SK-N-SH treated with all-trans-retinoic acid at 6 μM for 48 hours (cell line): Measurements from ENCODE around the gene MOK.
"Not testable (repeated sequence)": the region's sequence is repeated elsewhere in the genome, so short reads cannot be mapped to it uniquely, and the experiment has no call there.

ENCODE experiments used
- ATAC-seq: fragments of 200-7000 bp; cut with Tn5 transposase; 3 replicates; pipeline ENCODE4 v1.9.1; 2020; ENCODE audit warnings: mild to moderate bottlenecking, moderate library complexity
- ARNTL ChIP-seq: fragments of 450-650 bp; formaldehyde crosslinking; IDR thresholded peaks from 2 replicates; pipeline ENCODE4 v1.5.0; 2020; ENCODE audit warnings: low read depth, mild to moderate bottlenecking, moderate library complexity, borderline replicate concordance
- BACH2 ChIP-seq: fragments of 250-450 bp; sonication (Bioruptor Pico); IDR thresholded peaks from 2 replicates; pipeline ENCODE4 v1.9.0; 2021; ENCODE audit warnings: mild to moderate bottlenecking, borderline replicate concordance
- CREB5 ChIP-seq: fragments of 250-450 bp; sonication (Bioruptor Pico); IDR thresholded peaks from 2 replicates; pipeline ENCODE4 v1.5.1; 2020; ENCODE audit warnings: low read depth, mild to moderate bottlenecking, moderate library complexity
- CSRNP3 ChIP-seq: fragments of 250-450 bp; sonication (Bioruptor Pico); IDR thresholded peaks from 2 replicates; pipeline ENCODE4 v1.5.1; 2021; ENCODE audit warnings: mild to moderate bottlenecking, moderate library complexity
- ESRRG ChIP-seq: fragments of 250-450 bp; sonication (Bioruptor Pico); IDR thresholded peaks from 2 replicates; pipeline ENCODE4 v1.6.1; 2021; ENCODE audit warnings: mild to moderate bottlenecking
- GLIS3 ChIP-seq: fragments of 250-450 bp; sonication (Bioruptor Pico); IDR thresholded peaks from 2 replicates; pipeline ENCODE4 v1.5.0; 2020; ENCODE audit warnings: mild to moderate bottlenecking, moderate library complexity
- ISL1 ChIP-seq: fragments of 250-450 bp; sonication (Bioruptor Pico); IDR thresholded peaks from 2 replicates; pipeline ENCODE4 v2.1.2; 2022; ENCODE audit warnings: mild to moderate bottlenecking, moderate library complexity
- PATZ1 ChIP-seq: fragments of 250-450 bp; sonication (Bioruptor Pico); IDR thresholded peaks from 2 replicates; pipeline ENCODE4 v1.8.0; 2020; ENCODE audit warnings: mild to moderate bottlenecking, moderate library complexity, borderline replicate concordance
- POU6F1 ChIP-seq: fragments of 250-450 bp; sonication (Bioruptor Pico); IDR thresholded peaks from 2 replicates; pipeline ENCODE4 v1.8.0; 2021; ENCODE audit warnings: low read depth, mild to moderate bottlenecking, moderate library complexity, borderline replicate concordance
- RARB ChIP-seq: fragments of 250-450 bp; sonication (Bioruptor Pico); IDR thresholded peaks from 2 replicates; pipeline ENCODE4 v1.8.0; 2021; ENCODE audit warnings: mild to moderate bottlenecking, moderate library complexity
- SNAI2 ChIP-seq: fragments of 250-450 bp; sonication (Bioruptor Pico); IDR thresholded peaks from 2 replicates; pipeline ENCODE4 v1.5.0; 2020; ENCODE audit warnings: mild to moderate bottlenecking, moderate library complexity
- TOX ChIP-seq: fragments of 250-450 bp; sonication (Bioruptor Pico); IDR thresholded peaks from 2 replicates; pipeline ENCODE4 v1.8.0; 2021; ENCODE audit warnings: mild to moderate bottlenecking, moderate library complexity, borderline replicate concordance
- ZC3H10 ChIP-seq: fragments of 250-450 bp; sonication (Bioruptor Pico); IDR thresholded peaks from 2 replicates; pipeline ENCODE4 v1.5.1; 2021; ENCODE audit warnings: mild to moderate bottlenecking, moderate library complexity
- ZFP3 ChIP-seq: fragments of 250-450 bp; sonication (Bioruptor Pico); IDR thresholded peaks from 2 replicates; pipeline ENCODE4 v1.5.0; 2020; ENCODE audit warnings: mild to moderate bottlenecking, moderate library complexity
- ZFP30 ChIP-seq: fragments of 450-650 bp; formaldehyde crosslinking; IDR thresholded peaks from 2 replicates; pipeline ENCODE4 v1.5.0; 2022; ENCODE audit warnings: mild to moderate bottlenecking, moderate library complexity
- ZNF565 ChIP-seq: fragments of 450-650 bp; formaldehyde crosslinking; conservative IDR thresholded peaks from 2 replicates; pipeline ENCODE4 v1.5.0; 2020; ENCODE audit warnings: low read depth, mild to moderate bottlenecking, moderate library complexity
- ZNF70 ChIP-seq: fragments of 450-650 bp; formaldehyde crosslinking; IDR thresholded peaks from 2 replicates; pipeline ENCODE4 v1.5.0; 2020; ENCODE audit warnings: mild to moderate bottlenecking, moderate library complexity
- ZNF8 ChIP-seq: fragments of 450-650 bp; formaldehyde crosslinking; IDR thresholded peaks from 2 replicates; pipeline ENCODE4 v1.5.0; 2020; ENCODE audit warnings: mild to moderate bottlenecking, moderate library complexity

Gene MOK

GRCh38 chr14:102241147-102241546, 63.8 kb downstream of the MOK start:
- ATAC-seq = no peak
- TF ChIP-seq GLIS3 (CRISPR knock-in tag) (no peak), RARB (no peak), ZC3H10 (CRISPR knock-in tag) (no peak)

- ATAC-seq = not testable (repeated sequence)
These were observed 64.5 kb downstream of the MOK start for GRCh38 chr14:102240481-102240880.

GRCh38 chr14:102239231-102239630, 65.7 kb downstream of the MOK start:
- TF ChIP-seq BACH2 (CRISPR knock-in tag) = no peak
- TF ChIP-seq ZNF8 (CRISPR knock-in tag) = no peak
- no peak for TF ChIP-seq POU6F1 (CRISPR knock-in tag)
- no peak for TF ChIP-seq ZNF70 (CRISPR knock-in tag)
- TF ChIP-seq ESRRG (CRISPR knock-in tag) = no peak
- no peak for TF ChIP-seq PATZ1 (CRISPR knock-in tag)
- no peak for ATAC-seq

GRCh38 chr14:102238766-102239165, 66.2 kb downstream of the MOK start:
- TF ChIP-seq SNAI2 (no peak), ESRRG (CRISPR knock-in tag) (no peak), ZFP3 (CRISPR knock-in tag) (no peak), ISL1 (no peak), TOX (CRISPR knock-in tag) (no peak), ARNTL (CRISPR knock-in tag) (no peak), ZNF565 (CRISPR knock-in tag) (no peak), CSRNP3 (CRISPR knock-in tag) (no peak), ZNF8 (CRISPR knock-in tag) (no peak), GLIS3 (CRISPR knock-in tag) (no peak), PATZ1 (CRISPR knock-in tag) (no peak), CREB5 (CRISPR knock-in tag) (no peak), ZFP30 (no peak)
- no peak for ATAC-seq

GRCh38 chr14:102238131-102238530, 66.8 kb downstream of the MOK start:
- TF ChIP-seq ZNF565 (CRISPR knock-in tag) = no peak
- no peak for TF ChIP-seq ARNTL (CRISPR knock-in tag)
- no peak for ATAC-seq
